KOPT-K1 (cell line): ENCODE data around the gene TMEM54.
"Not testable (repeated sequence)": the region's sequence is repeated elsewhere in the genome, so short reads cannot be mapped to it uniquely, and the experiment has no call there.

Source experiments
- H3K27ac ChIP-seq: fragments of 200-600 bp; sonication (generic); 2 replicates; pipeline ENCODE4 v1.5.1; 2016; ENCODE audit warnings: antibody characterized with exemption, mild to moderate bottlenecking, low read depth, low read length; ENCODE audit not compliant: poor library complexity, severe bottlenecking
- H3K36me3 ChIP-seq: fragments of 200-600 bp; sonication (generic); 2 replicates; pipeline ENCODE4 v1.5.1; 2017; ENCODE audit warnings: antibody characterized with exemption, mild to moderate bottlenecking, low read length, moderate library complexity; ENCODE audit not compliant: insufficient read depth
- H3K9me3 ChIP-seq: fragments of 200-600 bp; sonication (generic); 2 replicates; pipeline ENCODE4 v1.5.1; 2017; ENCODE audit warnings: antibody characterized with exemption, low read length, mild to moderate bottlenecking; ENCODE audit not compliant: insufficient read depth, poor library complexity, severe bottlenecking

Gene TMEM54

DNA sequence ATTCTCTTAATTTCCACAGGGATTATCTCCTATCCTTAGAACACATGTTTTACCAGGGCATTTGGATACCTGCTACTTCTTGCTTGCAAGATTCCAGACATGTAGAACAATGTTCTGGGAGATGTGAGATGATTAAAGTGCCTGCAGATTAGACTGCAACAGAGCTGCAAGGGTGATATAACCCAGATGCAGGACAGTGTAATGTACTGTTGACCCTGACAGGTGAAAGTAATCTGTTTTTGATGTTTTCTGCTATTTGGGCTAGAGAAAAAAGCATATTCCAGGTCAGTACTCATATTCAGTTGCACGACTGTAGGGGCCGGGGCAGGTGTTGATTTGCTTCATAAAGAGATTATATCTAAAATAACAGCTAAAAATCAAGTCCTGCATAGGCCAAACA, 27.1 kb upstream of the TMEM54 start:
- Histone ChIP-seq H3K36me3 (no peaks in the 10 kb centered on the region), H3K9me3 (no peaks in the 10 kb centered on the region), H3K27ac (no peak overlapping the region)

DNA sequence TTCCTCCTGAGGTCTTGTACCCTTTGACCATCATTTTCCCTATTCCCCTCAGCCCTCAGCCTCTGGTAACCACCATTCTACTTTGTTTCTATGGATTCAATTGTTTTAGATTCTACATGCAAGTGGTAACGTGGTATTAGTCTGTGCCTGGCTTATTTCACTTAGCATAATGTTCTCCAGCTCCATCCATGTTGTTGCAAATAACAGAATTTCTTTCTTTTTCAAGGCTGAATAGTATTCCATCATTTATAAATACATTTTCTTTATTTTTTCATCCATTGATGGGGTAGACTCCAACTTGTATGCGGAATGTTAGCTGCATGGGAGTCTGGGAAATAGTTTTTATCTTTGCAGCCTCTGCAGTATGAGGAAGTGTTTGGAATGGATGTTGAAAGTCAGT, 26.3 kb upstream of the TMEM54 start:
- H3K9me3 ChIP-seq, result no peaks in the 10 kb centered on the region
- H3K36me3 ChIP-seq, result no peaks in the 10 kb centered on the region
- no peak overlapping the region for H3K27ac ChIP-seq

DNA sequence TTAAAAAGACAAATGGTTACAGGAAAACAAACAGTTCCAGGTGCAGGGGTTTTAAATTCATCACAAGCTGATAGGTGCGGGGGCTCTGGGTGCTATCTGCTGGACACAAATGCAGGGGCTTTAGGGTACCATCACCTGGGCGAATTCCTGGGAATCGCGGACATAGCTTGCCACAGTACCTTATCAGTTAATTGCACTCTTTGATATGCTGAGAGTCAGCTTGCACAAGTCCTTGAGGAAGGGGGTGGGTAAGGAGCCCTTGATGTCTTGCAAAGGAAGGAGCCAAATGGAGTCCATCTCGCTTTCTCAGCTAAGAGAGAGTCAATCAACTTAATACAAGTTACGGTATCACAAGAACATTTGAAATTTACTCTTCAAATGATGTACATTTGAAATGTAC, 25.4 kb upstream of the TMEM54 start:
- Histone ChIP-seq H3K9me3 (no peaks in the 10 kb centered on the region), H3K27ac (no peak overlapping the region), H3K36me3 (no peaks in the 10 kb centered on the region)

DNA sequence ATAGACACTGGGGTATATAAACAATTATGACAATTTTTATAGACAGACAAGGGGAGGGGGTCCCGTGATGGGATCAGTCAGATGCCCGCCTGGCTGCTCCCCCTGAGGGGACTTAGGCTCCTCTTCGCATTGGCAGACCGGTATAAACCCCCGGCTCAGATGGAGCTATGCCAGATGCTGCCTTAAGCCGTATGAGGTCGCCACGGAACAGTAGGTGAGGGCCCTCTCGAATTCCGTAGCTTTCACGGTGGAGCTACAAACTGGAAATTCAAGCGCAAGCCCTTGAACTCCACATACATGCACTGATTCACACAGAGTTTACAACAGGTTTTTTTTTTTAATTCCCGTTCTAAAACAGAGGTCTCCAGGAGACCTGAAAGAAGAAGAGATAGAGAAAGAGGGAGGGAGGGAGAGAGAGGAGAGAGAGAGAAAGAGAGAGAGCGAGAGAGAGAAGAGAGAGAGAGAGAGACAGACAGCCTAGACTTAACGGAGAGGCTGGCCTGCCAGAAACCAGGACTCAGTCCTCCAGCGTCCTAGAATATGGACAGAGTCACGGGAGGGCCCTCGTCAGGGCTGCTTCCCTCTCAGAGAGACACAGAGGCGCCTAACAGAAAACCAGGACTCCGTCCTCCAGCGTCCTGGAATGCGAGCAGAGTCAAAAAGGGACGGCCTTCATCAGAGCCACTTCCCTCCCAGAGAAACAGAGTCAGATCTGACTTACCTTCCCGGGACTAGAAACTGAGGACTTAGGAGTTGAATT, 24.4 kb upstream of the TMEM54 start:
- Histone ChIP-seq H3K9me3 (no peaks in the 10 kb centered on the region), H3K36me3 (no peaks in the 10 kb centered on the region), H3K27ac (no peak overlapping the region)

DNA sequence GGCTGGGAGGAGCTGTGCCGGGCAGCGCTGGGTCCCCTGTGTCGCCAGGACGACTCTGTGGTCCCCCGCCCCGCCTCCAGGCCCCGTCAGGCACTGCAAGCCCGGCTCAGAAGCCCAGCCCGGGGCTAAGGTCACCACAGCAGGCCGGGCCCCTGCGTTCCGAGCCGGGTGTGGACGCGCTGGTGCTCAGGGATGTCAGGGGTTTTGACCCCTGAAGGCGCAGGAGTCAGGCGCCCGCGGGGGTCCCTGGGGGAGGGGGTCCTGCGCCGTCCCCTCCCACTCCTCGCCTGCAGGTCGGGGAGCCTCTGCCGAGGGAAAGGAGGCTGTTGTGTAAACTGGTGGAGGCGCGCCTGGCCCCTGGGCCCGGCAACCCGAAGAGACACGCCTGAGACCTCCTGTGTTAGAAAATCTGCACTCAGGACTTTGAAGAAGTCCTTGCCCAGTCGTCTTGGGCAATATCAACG, 23.7 kb upstream of the TMEM54 start:
- no peaks in the 10 kb centered on the region for H3K9me3 ChIP-seq
- no peak overlapping the region for H3K27ac ChIP-seq
- H3K36me3 ChIP-seq, result no peaks in the 10 kb centered on the region

DNA sequence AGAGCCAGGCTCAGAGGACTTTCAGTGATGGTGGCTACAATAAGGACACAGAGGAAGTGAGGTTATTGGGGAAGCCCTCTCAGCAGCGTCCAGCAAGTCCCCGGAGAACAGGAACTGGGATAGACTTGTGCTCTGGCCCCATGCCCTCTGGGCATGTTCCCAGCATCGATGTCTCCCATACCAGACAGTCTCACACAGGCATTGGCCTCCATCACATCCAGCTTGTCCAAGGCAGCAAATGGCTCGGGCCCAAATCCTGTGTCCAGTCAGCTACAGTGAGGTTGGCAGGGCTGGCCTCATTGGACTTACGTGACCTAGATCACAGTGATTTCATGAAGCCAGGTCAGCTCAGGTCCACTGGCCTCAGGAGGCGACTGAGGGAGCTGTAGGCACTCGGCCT, 19.6 kb upstream of the TMEM54 start:
- H3K27ac ChIP-seq, result no peak overlapping the region

DNA sequence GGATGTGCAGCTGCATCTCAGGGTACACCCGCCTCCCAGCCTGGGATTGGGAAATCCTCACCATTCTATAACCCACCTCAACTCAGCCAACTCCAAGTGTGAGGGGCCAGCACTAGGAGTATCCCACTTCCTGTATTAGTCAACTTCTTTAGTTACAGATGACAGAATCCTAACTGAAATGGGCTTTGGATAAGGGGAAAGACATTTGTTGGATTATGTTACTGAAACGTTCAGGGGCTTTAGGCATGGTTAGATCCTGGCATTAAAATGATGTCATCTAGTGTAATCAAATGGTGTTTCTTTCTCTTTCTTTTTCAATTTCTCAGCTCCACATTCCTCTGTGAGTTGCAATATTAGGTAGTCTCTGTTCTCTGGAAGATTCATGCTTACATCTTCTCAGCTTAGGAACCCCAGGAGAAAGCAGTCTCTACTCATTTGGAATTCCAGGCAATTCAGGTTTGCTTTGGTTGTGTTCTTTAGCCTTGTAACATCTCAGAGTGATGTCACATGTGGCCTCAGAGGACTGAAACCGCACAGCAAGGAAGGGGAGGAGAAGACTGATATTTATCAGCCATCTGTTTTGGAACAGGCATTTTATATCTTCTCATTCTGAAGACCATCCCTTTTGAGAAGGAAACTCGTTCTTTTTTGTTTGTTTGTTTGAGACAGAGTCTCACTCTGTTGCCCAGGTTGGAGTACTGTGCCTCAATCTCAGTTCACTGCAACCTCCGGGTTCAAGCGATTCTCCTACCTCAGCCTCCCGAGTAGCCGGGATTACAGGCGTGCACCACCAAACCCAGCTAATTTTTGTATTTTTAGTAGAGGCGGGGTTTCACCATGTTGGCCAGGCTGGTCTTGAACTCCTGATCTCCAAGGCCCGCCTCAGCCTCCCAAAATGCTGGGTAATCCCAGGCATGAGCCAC, 18.9 kb upstream of the TMEM54 start:
- Histone ChIP-seq H3K9me3 (no peaks in the 10 kb centered on the region), H3K27ac (no peak overlapping the region), H3K36me3 (no peaks in the 10 kb centered on the region)

More for the DNA sequence above, 19.6 kb upstream of the TMEM54 start:
- Histone ChIP-seq H3K9me3 (no peaks in the 10 kb centered on the region), H3K36me3 (no peaks in the 10 kb centered on the region)

DNA sequence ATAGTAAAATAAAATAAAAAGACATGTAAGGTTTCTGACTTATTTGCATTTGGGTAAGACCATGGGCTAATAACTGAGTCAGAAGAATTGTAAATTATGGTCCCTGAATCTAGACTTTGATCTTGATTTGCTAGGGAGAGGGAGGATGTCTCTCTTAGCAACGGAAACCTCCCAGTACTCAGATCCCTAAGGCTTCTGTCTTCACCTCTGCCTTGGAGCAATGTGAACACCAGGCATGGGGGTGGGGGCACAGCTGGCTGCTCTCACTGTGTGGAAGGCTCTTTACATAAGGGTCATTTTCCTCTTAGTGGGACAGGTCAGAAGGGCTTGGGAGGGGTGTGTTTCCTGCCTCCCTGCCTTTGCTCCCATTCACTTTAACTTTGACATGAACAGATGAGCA, 17.0 kb upstream of the TMEM54 start:
- Histone ChIP-seq H3K36me3 (no peaks in the 10 kb centered on the region), H3K27ac (no peak overlapping the region), H3K9me3 (no peaks in the 10 kb centered on the region)

DNA sequence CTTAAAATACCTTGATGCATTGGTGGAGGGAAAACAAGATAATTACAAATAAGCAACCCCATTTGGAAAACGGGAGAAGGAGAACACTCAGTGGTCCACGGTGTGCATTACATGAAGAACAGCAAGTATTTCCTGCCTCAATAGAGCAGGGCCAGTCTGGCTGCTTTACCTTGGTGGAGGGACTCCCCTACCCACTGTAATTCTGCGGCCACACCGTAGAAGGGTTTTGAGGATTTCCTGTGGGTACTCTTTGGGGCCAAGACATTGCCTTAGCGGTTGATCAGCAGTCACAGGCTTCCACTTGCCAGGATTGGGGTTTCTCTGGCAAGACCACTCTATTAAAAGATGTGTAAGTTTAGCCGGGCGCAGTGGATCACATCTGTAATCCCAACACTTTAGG, 16.3 kb upstream of the TMEM54 start:
- H3K9me3 ChIP-seq, result no peaks in the 10 kb centered on the region
- H3K27ac ChIP-seq, result no peak overlapping the region
- H3K36me3 ChIP-seq, result no peaks in the 10 kb centered on the region

DNA sequence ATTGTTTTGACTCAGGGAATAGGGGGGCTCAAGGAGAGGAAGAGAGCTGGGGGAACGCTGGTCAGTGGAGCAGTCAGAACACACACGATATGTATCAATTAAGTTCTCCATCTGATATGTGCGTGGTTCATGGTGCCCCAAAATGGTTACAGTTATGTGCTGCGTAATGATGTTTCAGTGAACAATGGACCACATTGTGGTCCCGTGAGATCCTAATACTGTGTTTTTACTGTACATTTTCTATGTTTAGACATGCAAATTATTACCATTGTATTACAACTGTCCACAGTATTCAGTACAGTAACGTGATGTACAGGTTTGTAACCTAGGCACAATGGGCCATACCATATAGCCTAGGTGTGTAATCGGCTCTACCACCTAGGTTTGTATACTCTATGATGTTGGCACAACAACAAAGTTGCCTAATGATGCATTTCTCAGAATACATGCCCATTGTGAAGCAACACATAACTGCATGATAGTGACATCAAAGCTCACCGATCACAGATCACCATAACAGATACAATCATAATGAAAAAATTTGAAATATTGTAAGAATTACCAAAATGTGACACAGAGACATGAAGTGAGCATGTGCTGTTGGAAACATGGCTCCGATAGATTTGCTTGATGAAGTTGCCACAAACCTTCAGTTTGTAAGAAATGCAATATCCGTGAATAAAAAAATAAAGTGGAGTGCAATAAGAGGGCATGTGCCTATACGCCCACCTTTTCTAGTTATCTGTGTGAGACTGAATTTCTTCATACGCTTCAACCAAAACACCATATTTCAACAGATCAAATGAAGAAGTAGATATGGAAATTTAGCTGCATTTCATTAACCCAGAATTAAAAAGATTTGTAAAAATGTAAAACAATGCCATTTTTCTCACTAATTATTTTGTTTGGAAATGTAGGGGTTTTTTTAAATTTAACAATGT, 14.8 kb upstream of the TMEM54 start:
- Histone ChIP-seq H3K27ac (no peak overlapping the region), H3K9me3 (no peaks in the 10 kb centered on the region)

DNA sequence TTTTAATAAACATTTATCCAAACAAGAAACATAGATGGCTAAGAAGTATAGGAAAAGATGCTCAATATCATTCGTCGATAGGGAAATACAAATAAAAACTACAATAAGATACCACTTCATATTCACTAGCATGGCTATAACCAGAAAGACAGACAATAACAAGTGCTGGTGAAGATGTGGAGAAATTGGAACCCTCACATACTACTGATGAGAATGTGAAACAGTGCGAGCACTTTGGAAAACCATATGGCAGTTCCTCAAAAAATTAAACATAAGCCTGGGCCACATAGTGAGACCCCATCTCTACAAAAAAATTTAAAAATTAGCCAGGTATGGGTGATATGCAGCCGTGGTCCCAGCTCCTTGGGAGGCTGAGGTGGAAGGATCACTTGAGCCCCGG, 9.1 kb upstream of the TMEM54 start:
- Histone ChIP-seq H3K36me3 (no peaks in the 10 kb centered on the region), H3K9me3 (peaks cover 9% of the 10 kb centered on the region), H3K27ac (no peak overlapping the region)

More for the DNA sequence above, 14.8 kb upstream of the TMEM54 start:
- H3K36me3 ChIP-seq, result no peaks in the 10 kb centered on the region

DNA sequence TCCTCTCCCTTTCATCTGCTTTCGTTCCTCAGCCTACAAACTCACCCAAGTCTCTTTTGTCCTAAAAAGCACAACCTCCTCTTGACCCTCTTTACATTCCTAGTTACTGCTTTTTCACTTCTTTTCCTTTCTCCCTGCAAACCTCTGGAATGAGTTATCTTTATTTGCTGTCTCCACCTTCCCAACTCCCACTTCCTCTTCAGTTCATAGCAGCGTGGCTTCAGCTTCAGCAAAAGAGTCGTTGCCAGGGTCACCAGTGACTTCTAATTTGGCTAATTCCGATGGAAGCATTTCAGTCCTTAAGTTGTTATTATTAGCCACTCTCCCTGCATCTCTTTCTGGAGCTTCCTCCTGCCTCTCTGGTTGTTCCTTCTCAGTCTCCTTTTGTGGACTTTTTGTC, 6.2 kb upstream of the TMEM54 start:
- H3K36me3 ChIP-seq, result no peaks in the 10 kb centered on the region
- H3K27ac ChIP-seq, result no peak overlapping the region
- H3K9me3 ChIP-seq, result peaks cover 9% of the 10 kb centered on the region

DNA sequence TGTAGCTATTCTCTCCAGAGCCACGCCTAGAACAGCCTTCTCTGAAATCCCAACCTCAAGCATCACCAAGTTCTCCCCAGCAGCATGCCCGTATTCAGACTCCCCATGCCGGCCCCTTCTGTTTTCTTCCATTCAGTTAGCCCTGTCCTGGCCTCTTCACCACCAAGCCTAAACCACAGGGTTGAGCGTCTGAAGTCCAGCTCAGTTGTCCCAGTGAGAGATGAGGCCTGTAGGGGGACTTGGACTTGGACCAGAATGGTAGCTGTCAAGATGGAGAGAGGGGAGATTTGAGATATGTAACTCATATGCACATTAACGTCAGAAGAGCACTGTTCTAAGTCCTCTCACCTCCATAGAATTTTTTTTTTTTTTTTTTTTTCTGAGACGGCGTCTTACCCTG, 5.5 kb upstream of the TMEM54 start:
- Histone ChIP-seq H3K27ac (no peak overlapping the region), H3K9me3 (peaks cover 9% of the 10 kb centered on the region), H3K36me3 (no peaks in the 10 kb centered on the region)

DNA sequence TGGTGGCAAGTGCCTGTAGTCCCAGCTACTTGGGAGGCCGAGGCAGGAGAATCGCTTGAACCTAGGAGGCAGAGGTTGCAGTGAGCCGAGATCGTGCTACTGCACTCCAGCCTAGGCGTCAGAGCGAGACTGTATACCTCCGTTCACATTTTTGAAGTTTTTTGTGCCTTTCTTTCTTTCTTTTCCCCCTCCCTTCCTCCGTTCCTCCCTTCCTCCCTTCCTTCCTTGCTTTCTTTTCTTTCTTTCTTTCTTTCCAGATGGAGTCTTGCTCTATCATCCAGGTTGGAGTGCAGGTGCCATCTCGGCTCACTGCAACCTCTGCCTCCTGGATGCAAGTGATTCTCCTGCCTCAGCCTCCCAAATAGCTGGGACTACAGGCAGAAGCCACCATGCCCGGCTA, 4.4 kb upstream of the TMEM54 start:
- not testable (repeated sequence) for H3K9me3 ChIP-seq

DNA sequence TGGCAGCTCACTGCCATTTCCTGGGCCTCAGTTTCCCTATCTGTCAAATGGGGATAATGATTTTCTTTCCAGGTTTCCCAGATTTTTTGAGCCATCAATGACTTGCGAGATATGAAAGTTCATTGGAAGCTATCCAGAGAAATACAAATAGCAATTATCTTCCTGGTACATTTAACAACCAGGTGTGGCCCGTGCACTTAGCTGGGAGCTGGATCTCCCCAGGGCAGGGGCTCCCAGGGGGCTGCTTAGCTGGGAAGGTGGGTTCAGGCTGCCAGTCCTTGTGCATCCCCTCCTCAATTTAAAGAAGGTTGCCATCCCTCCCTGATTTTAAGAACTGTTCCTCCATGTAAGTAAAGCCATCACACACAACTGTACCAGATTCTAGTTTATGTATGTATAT, 3.6 kb upstream of the TMEM54 start:
- Histone ChIP-seq H3K9me3 (peaks cover 1% of the 10 kb centered on the region), H3K27ac (no peak overlapping the region), H3K36me3 (no peaks in the 10 kb centered on the region)

More for the DNA sequence above, 4.4 kb upstream of the TMEM54 start:
- not testable (repeated sequence) for H3K36me3 ChIP-seq, H3K27ac ChIP-seq
